H1 (cell line): ENCODE results near the gene TEDC1. TPM values are rescaled to one million over a fixed set of nuclear protein-coding genes. Genes with fewer than 3 reads are reported as not detected.

ENCODE experiments used
- CTCF ChIA-PET: fragments of 300-600 bp; sonication (Branson Sonifier 250); formaldehyde crosslinking; loops from one replicate; lab custom pipeline; 2021; ENCODE audit not compliant: partially characterized antibody; lab: Charles Lee
- POLR2A ChIA-PET: fragments of 300-600 bp; sonication (Branson Sonifier 250); formaldehyde crosslinking; loops from one replicate; lab custom pipeline; 2021; ENCODE audit warnings: inconsistent platforms; ENCODE audit not compliant: partially characterized antibody; lab: Charles Lee
- DNase-seq, 2 experiments: peaks; one replicate each; pipeline versions ENCODE4 v3.0.0 to v3.0.0-alpha.2; 2010 to 2022; ENCODE audit warnings: low spot score in 2 of 2, low read depth in 1 of 2, mixed read lengths in 1 of 2
- FAIRE-seq: peaks from 2 replicates; lab custom pipeline; 2011; peaks lifted over from hg19 to GRCh38; lab: Jason Lieb, UNC
- H2AFZ ChIP-seq: 2 replicates; pipeline ENCODE4 v1.8.1; 2012; ENCODE audit warnings: low read length, inconsistent platforms
- H2AK5ac ChIP-seq: 2 replicates; pipeline ENCODE4 v1.6.1; 2013; ENCODE audit warnings: low read depth, low read length
- H2BK120ac ChIP-seq: replicated peaks from 2 replicates; pipeline ENCODE3; 2013; ENCODE audit warnings: low read depth, low read length, inconsistent platforms
- H2BK12ac ChIP-seq: 2 replicates; pipeline ENCODE4 v1.6.1; 2013; ENCODE audit warnings: low read depth, low read length
- H2BK15ac ChIP-seq: 2 replicates; pipeline ENCODE4 v1.6.1; 2013; ENCODE audit warnings: low read length
- H2BK20ac ChIP-seq: 2 replicates; pipeline ENCODE4 v1.6.1; 2013; ENCODE audit warnings: low read length
- H2BK5ac ChIP-seq: 2 replicates; pipeline ENCODE4 v1.6.1; 2013; ENCODE audit warnings: low read depth, low read length
- H3K14ac ChIP-seq: 2 replicates; pipeline ENCODE4 v1.6.1; 2013; ENCODE audit warnings: inconsistent platforms; ENCODE audit not compliant: insufficient read length
- H3K18ac ChIP-seq: 2 replicates; pipeline ENCODE4 v1.6.1; 2013; ENCODE audit warnings: low read length; ENCODE audit errors: extremely low read depth
- H3K23ac ChIP-seq: 2 replicates; pipeline ENCODE4 v1.6.1; 2013; ENCODE audit warnings: inconsistent platforms; ENCODE audit not compliant: insufficient read length
- H3K23me2 ChIP-seq: 2 replicates; pipeline ENCODE4 v1.6.1; 2013; ENCODE audit warnings: low read depth, low read length
- H3K27ac ChIP-seq: 2 replicates; pipeline ENCODE4 v1.6.1; 2011; ENCODE audit warnings: low read depth, low read length, inconsistent platforms
- H3K27me3 ChIP-seq, 4 experiments: replicated peaks in 1 of 4; 1 replicate in 1 of 4; 2 replicates in 3 of 4; pipeline versions ENCODE4 v1.6.1 to v1.8.1; 2011 to 2013; ENCODE audit warnings: low read length in 3 of 4, mild to moderate bottlenecking in 3 of 4, inconsistent platforms in 2 of 4, mixed read lengths in 2 of 4, moderate library complexity in 1 of 4; ENCODE audit not compliant: control insufficient read depth in 3 of 4, insufficient read depth in 3 of 4; ENCODE audit errors: extremely low read depth in 1 of 4
- H3K36me3 ChIP-seq, 4 experiments: 2 replicates each; pipeline versions ENCODE4 v1.6.1 to v1.8.1; 2011 to 2013; ENCODE audit warnings: mild to moderate bottlenecking in 4 of 4, low read length in 3 of 4, moderate library complexity in 2 of 4, control low read depth in 1 of 4, inconsistent platforms in 1 of 4; ENCODE audit not compliant: insufficient read depth in 4 of 4, control insufficient read depth in 2 of 4
- H3K4ac ChIP-seq: replicated peaks from 2 replicates; pipeline ENCODE3; 2013; ENCODE audit warnings: low read length, low read depth, mixed read lengths, inconsistent platforms; ENCODE audit not compliant: insufficient read length
- H3K4me1 ChIP-seq, 4 experiments: replicated peaks in 1 of 4; 1 replicate in 1 of 4; 2 replicates in 3 of 4; pipeline versions ENCODE4 v1.6.1 to v1.8.1; 2011 to 2013; ENCODE audit warnings: low read length in 3 of 4, inconsistent platforms in 2 of 4, mixed read lengths in 1 of 4; ENCODE audit not compliant: insufficient read depth in 4 of 4, control insufficient read depth in 3 of 4
- H3K4me2 ChIP-seq, 2 experiments: 2 replicates each; pipeline versions ENCODE4 v1.6.1 to v1.8.1; 2011 to 2013; ENCODE audit warnings: low read depth in 2 of 2, low read length in 2 of 2, control low read depth in 1 of 2, inconsistent platforms in 1 of 2, mild to moderate bottlenecking in 1 of 2; ENCODE audit not compliant: insufficient read depth in 1 of 2
- H3K4me3 ChIP-seq, 4 experiments: fragments of 200-600, 300-600 bp in 1 of 4; sonication (generic), shearing (Covaris generic), sonication (Bioruptor Twin) in 1 of 4; 2 replicates each; pipeline versions ENCODE4 v1.5.1 to v1.8.1; 2011 to 2016; ENCODE audit warnings: low read length in 4 of 4, low read depth in 3 of 4, control low read depth in 2 of 4, inconsistent platforms in 2 of 4, mild to moderate bottlenecking in 2 of 4, mixed read lengths in 1 of 4, moderate library complexity in 1 of 4; ENCODE audit not compliant: insufficient read depth in 2 of 4; ENCODE audit errors: extremely low read depth in 1 of 4
- H3K56ac ChIP-seq: replicated peaks from 2 replicates; pipeline ENCODE3; 2013; ENCODE audit warnings: low read depth, mild to moderate bottlenecking, mixed read lengths, low read length, inconsistent platforms; ENCODE audit not compliant: insufficient read length
- H3K79me1 ChIP-seq: 2 replicates; pipeline ENCODE4 v1.6.1; 2013; ENCODE audit warnings: low read depth, low read length, control low read depth
- H3K79me2 ChIP-seq, 2 experiments: 2 replicates each; pipeline versions ENCODE4 v1.6.1 to v1.8.1; 2012 to 2013; ENCODE audit warnings: low read length in 2 of 2, mild to moderate bottlenecking in 2 of 2, inconsistent platforms in 1 of 2; ENCODE audit not compliant: insufficient read depth in 2 of 2, control insufficient read depth in 1 of 2
- H3K9ac ChIP-seq, 4 experiments: replicated peaks in 1 of 4; 1 replicate in 1 of 4; 2 replicates in 3 of 4; pipeline versions ENCODE4 v1.6.1 to v1.8.1; 2011 to 2013; ENCODE audit warnings: low read depth in 3 of 4, low read length in 3 of 4, control low read depth in 2 of 4, mild to moderate bottlenecking in 2 of 4, moderate library complexity in 2 of 4, inconsistent platforms in 1 of 4; ENCODE audit errors: extremely low read depth in 1 of 4
- H3K9me3 ChIP-seq, 2 experiments: 2 replicates each; pipeline versions ENCODE4 v1.6.1 to v1.8.1; 2012 to 2013; ENCODE audit warnings: mild to moderate bottlenecking in 2 of 2, moderate library complexity in 2 of 2, control low read depth in 1 of 2, inconsistent platforms in 1 of 2, low read depth in 1 of 2, low read length in 1 of 2, mixed read lengths in 1 of 2; ENCODE audit not compliant: insufficient read depth in 2 of 2
- H4K20me1 ChIP-seq, 2 experiments: replicated peaks in 1 of 2; 2 replicates each; pipeline versions ENCODE3 to v1.8.1; 2011 to 2013; ENCODE audit warnings: inconsistent platforms in 2 of 2, low read length in 2 of 2, mild to moderate bottlenecking in 1 of 2; ENCODE audit not compliant: insufficient read depth in 2 of 2, control insufficient read depth in 1 of 2
- H4K5ac ChIP-seq: 2 replicates; pipeline ENCODE4 v1.6.1; 2013; ENCODE audit warnings: low read length, low read depth, mixed read lengths, inconsistent platforms; ENCODE audit not compliant: insufficient read length
- H4K8ac ChIP-seq: 2 replicates; pipeline ENCODE4 v1.8.0; 2013; ENCODE audit warnings: mild to moderate bottlenecking, moderate library complexity, low read length, inconsistent platforms; ENCODE audit not compliant: insufficient read depth; ENCODE audit errors: extremely low read depth
- H4K91ac ChIP-seq: replicated peaks from 2 replicates; pipeline ENCODE3; 2013; ENCODE audit warnings: low read length, mixed read lengths, inconsistent platforms; ENCODE audit not compliant: insufficient read length
- EGR1 ChIP-seq: IDR thresholded peaks from 2 replicates; pipeline ENCODE4 v1.6.1; 2011; ENCODE audit warnings: low read depth, low read length, borderline replicate concordance
- EP300 ChIP-seq, 2 experiments: IDR thresholded peaks; 1 replicate in 1 of 2; 2 replicates in 1 of 2; pipeline ENCODE4 v1.6.1; 2011 to 2012; ENCODE audit warnings: low read depth in 2 of 2, low read length in 2 of 2, mild to moderate bottlenecking in 2 of 2, borderline replicate concordance in 1 of 2, inconsistent platforms in 1 of 2, moderate library complexity in 1 of 2
- EZH2 ChIP-seq: fragments of 200-600 bp; sonication (generic); IDR thresholded peaks from 2 replicates; pipeline ENCODE4 v1.7.1; 2012; ENCODE audit warnings: low read depth, mild to moderate bottlenecking, moderate library complexity, low read length, inconsistent platforms; ENCODE audit not compliant: severe bottlenecking
- RAD21 ChIP-seq, 2 experiments: IDR thresholded peaks in 1 of 2; conservative IDR thresholded peaks in 1 of 2; 2 replicates each; pipeline ENCODE4 v1.6.1; 2011; ENCODE audit warnings: low read depth in 2 of 2, low read length in 2 of 2, improper control_type of control experiment in 1 of 2, inconsistent platforms in 1 of 2, mild to moderate bottlenecking in 1 of 2, moderate library complexity in 1 of 2
- SIX5 ChIP-seq: IDR thresholded peaks from 2 replicates; pipeline ENCODE4 v1.6.1; 2011; ENCODE audit warnings: mild to moderate bottlenecking, low read depth, low read length
- SP1 ChIP-seq: IDR thresholded peaks from 2 replicates; pipeline ENCODE4 v1.6.1; 2011; ENCODE audit warnings: low read depth, low read length
- TBP ChIP-seq: IDR thresholded peaks from 2 replicates; pipeline ENCODE4 v1.6.1; 2011; ENCODE audit warnings: low read depth, low read length, improper control_type of control experiment
- WGBS, 2 experiments: shearing (Covaris generic) in 1 of 2; methylation state at CpG; one replicate each; pipeline versions ENCODE4 v1.1.6 to v1.1.7; 2013 to 2015; ENCODE audit warnings: low lambda C conversion rate in 2 of 2, mixed read lengths in 2 of 2, inconsistent platforms in 1 of 2, low coverage in 1 of 2, missing lambda C conversion rate in 1 of 2; ENCODE audit not compliant: insufficient replicate concordance in 2 of 2, insufficient coverage in 1 of 2, insufficient read length in 1 of 2; ENCODE audit errors: extremely low coverage in 1 of 2, missing lambda C conversion rate in 1 of 2; 5-methylcytosine and 5-hydroxymethylcytosine counted together
- polyA plus RNA-seq, 7 experiments: library from polyadenylated mRNA; depleted of rRNA in 3 of 7; stranded (reverse) in 5 of 7; unstranded in 2 of 7; fragments of >200 nt in 5 of 7; fragments of 200-250 nt in 2 of 7; gene quantifications; 1 replicate in 5 of 7; 2 replicates in 1 of 7; 4 replicates in 1 of 7; pipeline versions ENCODE4 v1.2.1 to v1.2.3, GENCODE V29; 2011 to 2013; ENCODE audit warnings: missing spikeins in 2 of 7, mixed read lengths in 2 of 7
- total RNA-seq: library from RNA; stranded (reverse); fragmentation: NEBNext Ultra II Directional; extraction: Animal tissue kit (Norgen Biotek cat#: 25700); gene quantifications from 2 replicates; pipeline ENCODE4 v1.2.1, GENCODE V29; 2021
- TF ChIP-seq, protein P1 (sequence below), 3 experiments: IDR thresholded peaks; 1 replicate in 2 of 3; 2 replicates in 1 of 3; pipeline versions ENCODE4 v1.5.1 to v1.6.1; 2011; ENCODE audit warnings: low read length in 3 of 3, mild to moderate bottlenecking in 3 of 3, inconsistent platforms in 2 of 3, low read depth in 1 of 3, moderate library complexity in 1 of 3; ENCODE audit not compliant: insufficient read depth in 1 of 3; ENCODE audit errors: control extremely low read depth in 1 of 3

The TEDC1 gene
- total and polyA plus RNA-seq, 2 of the 8 experiments (the other 6 are each of a cell fraction or from before 2014, with no cell fraction given), result 5.6 to 14.8 TPM

DNA sequence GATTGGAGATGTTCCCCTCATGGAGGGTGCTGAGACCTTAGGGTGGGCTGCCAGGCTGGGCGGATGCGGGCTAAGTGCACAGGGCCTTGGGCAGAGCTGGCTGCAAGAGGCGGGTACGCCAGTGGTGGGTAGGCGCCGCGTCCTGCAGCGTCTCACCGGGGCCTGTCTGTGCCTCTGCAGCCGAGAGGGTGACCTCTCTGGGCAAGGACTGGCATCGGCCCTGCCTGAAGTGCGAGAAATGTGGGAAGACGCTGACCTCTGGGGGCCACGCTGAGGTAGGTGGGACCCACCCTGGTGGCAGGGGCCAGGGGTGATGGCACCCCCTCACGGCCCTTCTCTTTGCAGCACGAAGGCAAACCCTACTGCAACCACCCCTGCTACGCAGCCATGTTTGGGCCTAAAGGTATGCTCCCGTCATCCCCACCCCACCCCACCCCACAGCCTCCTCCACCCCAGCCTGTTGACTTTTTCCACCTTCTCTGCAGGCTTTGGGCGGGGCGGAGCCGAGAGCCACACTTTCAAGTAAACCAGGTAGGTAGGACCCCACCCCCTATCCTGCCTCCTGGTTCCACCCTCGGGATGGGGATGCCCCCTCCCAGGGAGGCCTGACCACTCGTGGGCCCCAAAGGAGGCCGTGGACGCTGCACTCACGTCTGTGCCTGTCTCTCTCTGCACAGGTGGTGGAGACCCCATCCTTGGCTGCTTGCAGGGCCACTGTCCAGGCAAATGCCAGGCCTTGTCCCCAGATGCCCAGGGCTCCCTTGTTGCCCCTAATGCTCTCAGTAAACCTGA, 2.9 kb upstream of the TEDC1 start:
- POLR2A ChIA-PET, result interaction anchor here (2.2 to 2.8 kb wide), 2 partner anchors 7 to 12 kb away, joined by 8 to 9 read pairs; no protein-coding TSS in a partner anchor
- Histone ChIP-seq H3K4me2 (peak overlapping the region; percentile 53 to 75; a peak in 2 of 4 replicates), H4K5ac (no peak overlapping the region), H3K4ac (no peak overlapping the region), H3K18ac (no peak overlapping the region), H3K23me2 (peaks cover 9% of the 10 kb centered on the region; the same call in 1 of the 2 replicates), H3K79me2 (no peaks in the 10 kb centered on the region), H3K9me3 (no peaks in the 10 kb centered on the region), H3K23ac (no peak overlapping the region), H3K36me3 (no peaks in the 10 kb centered on the region; a peak in 2 of 8 replicates), H2BK120ac (no peak overlapping the region), H3K56ac (no peak overlapping the region), H3K27me3 (peaks cover 30 to 59% (median 51%) of the 10 kb centered on the region in 4 experiments), H2BK15ac (no peak overlapping the region), H3K79me1 (no peaks in the 10 kb centered on the region), H3K9ac (no peak overlapping the region), H3K4me1 (peaks cover 0 to 20% (median 5%) of the 10 kb centered on the region in 4 experiments; a peak in 5 of 7 replicates), H2AFZ (no peak overlapping the region), H4K8ac (peak overlapping the region; percentile 68; the same call in 1 of the 2 replicates), H2BK20ac (no peak overlapping the region), H3K27ac (no peak overlapping the region), H3K4me3 (peak overlapping the region in 1 of 4 experiments; percentile 61; a peak in 2 of 8 replicates), H4K20me1 (peaks cover 0 to 16% of the 10 kb centered on the region in 2 experiments), H3K14ac (no peak overlapping the region), H2BK5ac (no peak overlapping the region), H2BK12ac (no peak overlapping the region), H2AK5ac (peak overlapping the region; percentile 48; the same call in 1 of the 2 replicates), H4K91ac (no peak overlapping the region)
- FAIRE-seq (no peak), DNase-seq (no peak)
- 84% methylated on average over 20 of the region's 26 CpGs; no CpG with 5 or more reads in 1 of the 2 experiments for WGBS, 2 experiments
- CTCF ChIA-PET, result interaction anchor here (1.3 to 2.6 kb wide), 13 partner anchors 7 to 122 kb away, joined by 3 to 33 read pairs (median 7); no protein-coding TSS in a partner anchor
- TF ChIP-seq, protein P1, sequence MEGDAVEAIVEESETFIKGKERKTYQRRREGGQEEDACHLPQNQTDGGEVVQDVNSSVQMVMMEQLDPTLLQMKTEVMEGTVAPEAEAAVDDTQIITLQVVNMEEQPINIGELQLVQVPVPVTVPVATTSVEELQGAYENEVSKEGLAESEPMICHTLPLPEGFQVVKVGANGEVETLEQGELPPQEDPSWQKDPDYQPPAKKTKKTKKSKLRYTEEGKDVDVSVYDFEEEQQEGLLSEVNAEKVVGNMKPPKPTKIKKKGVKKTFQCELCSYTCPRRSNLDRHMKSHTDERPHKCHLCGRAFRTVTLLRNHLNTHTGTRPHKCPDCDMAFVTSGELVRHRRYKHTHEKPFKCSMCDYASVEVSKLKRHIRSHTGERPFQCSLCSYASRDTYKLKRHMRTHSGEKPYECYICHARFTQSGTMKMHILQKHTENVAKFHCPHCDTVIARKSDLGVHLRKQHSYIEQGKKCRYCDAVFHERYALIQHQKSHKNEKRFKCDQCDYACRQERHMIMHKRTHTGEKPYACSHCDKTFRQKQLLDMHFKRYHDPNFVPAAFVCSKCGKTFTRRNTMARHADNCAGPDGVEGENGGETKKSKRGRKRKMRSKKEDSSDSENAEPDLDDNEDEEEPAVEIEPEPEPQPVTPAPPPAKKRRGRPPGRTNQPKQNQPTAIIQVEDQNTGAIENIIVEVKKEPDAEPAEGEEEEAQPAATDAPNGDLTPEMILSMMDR (IDR thresholded peaks at IDR 0.05; ENCODE audit: control extremely low read depth in 1 of 3, insufficient read depth in 1 of 3, low read depth in 1 of 3, low read length in 3 of 3), result peak in 1 of 3 experiments; percentile 24; a peak in 1 of 4 replicates
- TF ChIP-seq EZH2 (peak; percentile 12), EP300 (IDR thresholded peaks at IDR 0.05; ENCODE audit: borderline replicate concordance in 1 of 2, low read depth in 2 of 2, low read length in 2 of 2) (no peak), TBP (no peak), RAD21 (IDR thresholded peaks at IDR 0.05 in 1 of 2, conservative IDR thresholded peaks at IDR 0.05 in 1 of 2; ENCODE audit: low read depth in 2 of 2, low read length in 2 of 2) (peak in 1 of 2 experiments; percentile 13; a peak in 1 of 4 replicates), SP1 (no peak), SIX5 (no peak), EGR1 (no peak)
